CD14-positive monocyte (primary cell): Measurements from ENCODE around the gene GAPT. TPM values are rescaled to one million over a fixed set of nuclear protein-coding genes. Genes with fewer than 3 reads are reported as not detected.

ENCODE experiments used
- DNase-seq, 3 donors: peaks; one replicate each; pipeline ENCODE4 v3.0.0-alpha.2; 2011 to 2022
- H2AFZ ChIP-seq: 2 replicates; pipeline ENCODE4 v1.6.0; 2012; ENCODE audit warnings: mild to moderate bottlenecking, low read depth, low read length, inconsistent platforms; ENCODE audit not compliant: insufficient read depth, poor library complexity, severe bottlenecking
- H3K27ac ChIP-seq, 2 donors: 1 replicate in 1 of 2; 2 replicates in 1 of 2; pipeline ENCODE4 v1.5.1; 2012 to 2013; ENCODE audit warnings: low read length in 2 of 2, control low read depth in 1 of 2, inconsistent platforms in 1 of 2, low read depth in 1 of 2, mild to moderate bottlenecking in 1 of 2
- H3K27me3 ChIP-seq, 2 donors: one replicate each; pipeline versions ENCODE4 v1.6.0 to v1.6.1; 2011 to 2013; ENCODE audit warnings: low read length in 2 of 2; ENCODE audit not compliant: control insufficient read depth in 2 of 2, insufficient read depth in 2 of 2
- H3K36me3 ChIP-seq, 2 donors: replicated peaks in 1 of 2; 1 replicate in 1 of 2; 2 replicates in 1 of 2; pipeline versions ENCODE4 v1.5.1 to v1.6.1; 2012 to 2013; ENCODE audit warnings: low read length in 2 of 2, control low read depth in 1 of 2, inconsistent platforms in 1 of 2, mild to moderate bottlenecking in 1 of 2; ENCODE audit not compliant: insufficient read depth in 2 of 2, control insufficient read depth in 1 of 2
- H3K4me1 ChIP-seq, 2 donors: 1 replicate in 1 of 2; 2 replicates in 1 of 2; pipeline versions ENCODE4 v1.5.1 to v1.6.1; 2012 to 2013; ENCODE audit warnings: low read length in 2 of 2, control low read depth in 1 of 2, inconsistent platforms in 1 of 2, mild to moderate bottlenecking in 1 of 2, moderate library complexity in 1 of 2; ENCODE audit not compliant: insufficient read depth in 2 of 2, control insufficient read depth in 1 of 2
- H3K4me2 ChIP-seq: replicated peaks from 2 replicates; pipeline ENCODE3; 2012; ENCODE audit warnings: low read length, moderate library complexity, mild to moderate bottlenecking; ENCODE audit not compliant: poor library complexity, severe bottlenecking; ENCODE audit errors: extremely low read depth
- H3K4me3 ChIP-seq, 3 experiments: fragments of 200-600 bp in 1 of 3; sonication (generic) in 1 of 3; replicated peaks in 1 of 3; 1 replicate in 2 of 3; 2 replicates in 1 of 3; pipeline ENCODE4 v1.5.1; 2011 to 2013; ENCODE audit warnings: low read length in 3 of 3, mild to moderate bottlenecking in 3 of 3, control low read depth in 2 of 3, low read depth in 2 of 3, inconsistent platforms in 1 of 3, moderate library complexity in 1 of 3
- H3K79me2 ChIP-seq: 2 replicates; pipeline ENCODE4 v1.6.0; 2012; ENCODE audit warnings: mild to moderate bottlenecking, control low read depth, inconsistent platforms, low read length, moderate library complexity; ENCODE audit not compliant: insufficient read depth
- H3K9ac ChIP-seq: 2 replicates; pipeline ENCODE4 v1.6.0; 2017; ENCODE audit warnings: low read length, mild to moderate bottlenecking; ENCODE audit not compliant: insufficient read depth, poor library complexity, severe bottlenecking
- H3K9me3 ChIP-seq, 2 donors: replicated peaks in 1 of 2; 1 replicate in 1 of 2; 2 replicates in 1 of 2; pipeline versions ENCODE4 v1.5.1 to v1.6.1; 2012 to 2013; ENCODE audit warnings: low read length in 2 of 2, control low read depth in 1 of 2; ENCODE audit not compliant: control insufficient read depth in 1 of 2, insufficient read depth in 1 of 2
- H4K20me1 ChIP-seq: 2 replicates; pipeline ENCODE4 v1.6.0; 2012; ENCODE audit warnings: mild to moderate bottlenecking, low read length, control low read depth, moderate library complexity; ENCODE audit not compliant: insufficient read depth
- H3K27ac Mint-ChIP-seq, 7 donors: one replicate each; pipeline ENCODE4 v1.8.0; 2020; ENCODE audit warnings: mild to moderate bottlenecking in 7 of 7, mixed read lengths in 7 of 7, moderate library complexity in 6 of 7, inconsistent platforms in 2 of 7
- H3K27me3 Mint-ChIP-seq, 3 donors: one replicate each; pipeline ENCODE4 v1.8.0; 2021 to 2022; ENCODE audit warnings: low read depth in 3 of 3, mild to moderate bottlenecking in 3 of 3, mixed read lengths in 3 of 3, moderate library complexity in 3 of 3, inconsistent platforms in 1 of 3
- H3K36me3 Mint-ChIP-seq, 2 donors: one replicate each; pipeline ENCODE4 v1.8.0; 2020; ENCODE audit warnings: mixed read lengths in 2 of 2, inconsistent platforms in 1 of 2, mild to moderate bottlenecking in 1 of 2
- H3K4me1 Mint-ChIP-seq: one replicate; pipeline ENCODE4 v1.8.0; 2020; ENCODE audit warnings: mild to moderate bottlenecking, mixed read lengths
- H3K4me3 Mint-ChIP-seq, 2 donors: one replicate each; pipeline ENCODE4 v1.8.0; 2020; ENCODE audit warnings: mild to moderate bottlenecking in 2 of 2, mixed read lengths in 2 of 2, moderate library complexity in 1 of 2
- H3K9me3 Mint-ChIP-seq, 7 donors: one replicate each; pipeline ENCODE4 v1.8.0; 2020 to 2022; ENCODE audit warnings: mixed read lengths in 7 of 7, mild to moderate bottlenecking in 6 of 7, moderate library complexity in 6 of 7, inconsistent platforms in 2 of 7
- WGBS: methylation state at CpG from one replicate; pipeline ENCODE4 v1.1.5; 2013; ENCODE audit warnings: missing lambda C conversion rate; ENCODE audit not compliant: insufficient coverage; 5-methylcytosine and 5-hydroxymethylcytosine counted together
- intact Hi-C, 2 donors: fragments of 100-400 bp; cut with micrococcal nuclease; formaldehyde crosslinking; loops; one replicate each; pipeline versions ENCODE4 v1.15.0 to v1.15.1; 2023
- polyA plus RNA-seq, 3 donors: library from polyadenylated mRNA; depleted of rRNA in 1 of 3; unstranded in 2 of 3; stranded (reverse) in 1 of 3; fragments of 300-500 nt in 2 of 3; fragments of >200 nt in 1 of 3; fragmentation: Illumina TruSeq in 2 of 3; gene quantifications; 1 replicate in 2 of 3; 2 replicates in 1 of 3; pipeline ENCODE4 v1.2.3, GENCODE V29; 2012 to 2021
- TF ChIP-seq, protein P1 (sequence below): fragments of 200-600 bp; IDR thresholded peaks from one replicate; pipeline ENCODE4 v1.8.0; 2022; ENCODE audit warnings: antibody characterized with exemption, mild to moderate bottlenecking

The GAPT gene
- polyA plus RNA-seq, 3 donors, result 46.7 to 173 (median 103) TPM

DNA sequence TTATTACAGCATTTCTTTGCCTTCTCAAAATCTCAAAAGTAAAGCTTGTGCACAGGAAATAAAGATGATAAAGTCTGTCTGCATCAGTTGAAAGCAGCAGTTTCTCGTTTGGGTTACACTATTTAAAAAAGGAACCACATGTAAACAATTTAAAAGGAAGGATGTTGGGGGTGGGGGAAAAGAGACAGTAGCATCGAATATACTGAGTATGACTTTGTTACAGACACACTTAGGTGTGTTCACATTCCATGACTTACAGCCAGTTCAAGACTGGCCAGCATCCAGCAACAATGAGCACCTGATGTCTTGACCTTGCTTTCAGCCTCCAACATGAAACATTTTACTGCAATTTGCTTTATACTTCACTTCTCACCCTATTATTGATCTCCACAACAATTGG lies 8.7 kb downstream of the GAPT start:
- DNase-seq, result peak; percentile 18 to 34 (median 18)
- Mint-ChIP-seq H3K4me1 (peaks cover 89% of the 10 kb centered on the region), H3K4me3 (peak overlapping the region; percentile 1 to 75), H3K27me3 (no peaks in the 10 kb centered on the region), H3K36me3 (peaks cover 18 to 26% of the 10 kb centered on the region in 2 donors), H3K9me3 (peaks cover 0 to 5% (median 2%) of the 10 kb centered on the region in 7 donors), H3K27ac (peak overlapping the region; percentile 18 to 91 (median 80))
- Histone ChIP-seq H3K79me2 (peaks cover 41% of the 10 kb centered on the region), H3K9me3 (no peaks in the 10 kb centered on the region), H4K20me1 (no peaks in the 10 kb centered on the region), H3K36me3 (peaks cover 6 to 8% of the 10 kb centered on the region in 2 donors), H3K27me3 (no peaks in the 10 kb centered on the region), H3K4me2 (peak overlapping the region; percentile 66), H3K4me3 (peak overlapping the region in 1 of 3 experiments; percentile 49), H2AFZ (no peak overlapping the region), H3K4me1 (peaks cover 74 to 79% of the 10 kb centered on the region in 2 donors), H3K27ac (peak overlapping the region in 1 of 2 donors; percentile 75), H3K9ac (no peak overlapping the region)
- TF ChIP-seq, protein P1, sequence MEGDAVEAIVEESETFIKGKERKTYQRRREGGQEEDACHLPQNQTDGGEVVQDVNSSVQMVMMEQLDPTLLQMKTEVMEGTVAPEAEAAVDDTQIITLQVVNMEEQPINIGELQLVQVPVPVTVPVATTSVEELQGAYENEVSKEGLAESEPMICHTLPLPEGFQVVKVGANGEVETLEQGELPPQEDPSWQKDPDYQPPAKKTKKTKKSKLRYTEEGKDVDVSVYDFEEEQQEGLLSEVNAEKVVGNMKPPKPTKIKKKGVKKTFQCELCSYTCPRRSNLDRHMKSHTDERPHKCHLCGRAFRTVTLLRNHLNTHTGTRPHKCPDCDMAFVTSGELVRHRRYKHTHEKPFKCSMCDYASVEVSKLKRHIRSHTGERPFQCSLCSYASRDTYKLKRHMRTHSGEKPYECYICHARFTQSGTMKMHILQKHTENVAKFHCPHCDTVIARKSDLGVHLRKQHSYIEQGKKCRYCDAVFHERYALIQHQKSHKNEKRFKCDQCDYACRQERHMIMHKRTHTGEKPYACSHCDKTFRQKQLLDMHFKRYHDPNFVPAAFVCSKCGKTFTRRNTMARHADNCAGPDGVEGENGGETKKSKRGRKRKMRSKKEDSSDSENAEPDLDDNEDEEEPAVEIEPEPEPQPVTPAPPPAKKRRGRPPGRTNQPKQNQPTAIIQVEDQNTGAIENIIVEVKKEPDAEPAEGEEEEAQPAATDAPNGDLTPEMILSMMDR, result no peak
- no CpG with 5 or more reads among the region's 2 CpGs for WGBS
- intact Hi-C loops, result no loop called here

DNA sequence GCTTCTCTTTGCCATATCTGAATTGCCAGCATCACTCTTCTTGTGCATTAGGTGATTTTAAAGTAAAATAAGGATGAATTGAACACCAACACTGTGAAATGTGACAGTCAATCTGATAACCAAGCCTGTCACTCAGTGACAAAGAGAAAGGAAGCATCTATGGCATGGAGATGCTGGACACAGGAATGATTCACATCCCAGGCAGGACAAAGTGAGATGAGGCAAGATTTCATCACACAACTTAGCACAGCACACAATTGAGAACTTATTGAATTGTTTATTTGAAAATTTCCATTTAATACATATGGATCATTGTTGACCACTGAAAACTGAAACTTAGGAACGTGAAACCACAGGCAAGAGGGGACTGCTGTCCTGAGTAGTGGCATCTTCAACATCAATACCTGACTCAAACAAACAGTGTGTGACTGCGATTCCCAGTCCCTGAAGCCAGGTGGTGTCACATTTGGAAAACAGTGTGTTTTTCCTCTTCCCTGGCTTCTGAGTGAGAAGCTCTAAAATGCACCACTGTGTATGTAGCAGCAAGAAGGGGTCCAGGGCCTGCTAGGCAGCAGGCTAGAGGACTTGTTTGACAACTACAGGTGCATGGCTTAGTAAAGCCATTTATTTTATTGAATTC lies 10.7 kb downstream of the GAPT start:
- WGBS, result 100% methylated on average over 2 of the region's 2 CpGs
- Histone ChIP-seq H2AFZ (no peak overlapping the region), H3K27ac (no peak overlapping the region), H3K4me1 (peaks cover 83 to 94% of the 10 kb centered on the region in 2 donors), H3K9me3 (no peaks in the 10 kb centered on the region), H4K20me1 (no peaks in the 10 kb centered on the region), H3K27me3 (no peaks in the 10 kb centered on the region), H3K36me3 (no peaks in the 10 kb centered on the region), H3K4me3 (no peak overlapping the region), H3K9ac (no peak overlapping the region), H3K4me2 (no peak overlapping the region), H3K79me2 (peaks cover 22% of the 10 kb centered on the region)
- TF ChIP-seq, protein P1, result no peak
- peak in 1 of 3 donors; percentile 39 for DNase-seq
- Mint-ChIP-seq H3K4me3 (no peak overlapping the region), H3K4me1 (peaks cover 88% of the 10 kb centered on the region), H3K36me3 (peaks cover 4 to 7% of the 10 kb centered on the region in 2 donors), H3K9me3 (peaks cover 0 to 1% (median 0%) of the 10 kb centered on the region in 7 donors), H3K27me3 (no peaks in the 10 kb centered on the region), H3K27ac (peak overlapping the region in 1 of 7 donors; percentile 24)
- intact Hi-C loops, result no loop called here
